Activated CD8-positive, alpha-beta memory T cell treated with anti-CD3 and anti-CD28 coated beads, Interleukin-2, amount 50 U/mL, for 48 hours (primary cell): ENCODE measurements around the gene CLEC18A.
"Not testable (repeated sequence)": the region's sequence is repeated elsewhere in the genome, so short reads cannot be mapped to it uniquely, and the experiment has no call there.

ENCODE experiments used
- DNase-seq: peaks from one replicate; pipeline ENCODE4 v3.0.0-alpha.2; 2020

The CLEC18A gene

DNA sequence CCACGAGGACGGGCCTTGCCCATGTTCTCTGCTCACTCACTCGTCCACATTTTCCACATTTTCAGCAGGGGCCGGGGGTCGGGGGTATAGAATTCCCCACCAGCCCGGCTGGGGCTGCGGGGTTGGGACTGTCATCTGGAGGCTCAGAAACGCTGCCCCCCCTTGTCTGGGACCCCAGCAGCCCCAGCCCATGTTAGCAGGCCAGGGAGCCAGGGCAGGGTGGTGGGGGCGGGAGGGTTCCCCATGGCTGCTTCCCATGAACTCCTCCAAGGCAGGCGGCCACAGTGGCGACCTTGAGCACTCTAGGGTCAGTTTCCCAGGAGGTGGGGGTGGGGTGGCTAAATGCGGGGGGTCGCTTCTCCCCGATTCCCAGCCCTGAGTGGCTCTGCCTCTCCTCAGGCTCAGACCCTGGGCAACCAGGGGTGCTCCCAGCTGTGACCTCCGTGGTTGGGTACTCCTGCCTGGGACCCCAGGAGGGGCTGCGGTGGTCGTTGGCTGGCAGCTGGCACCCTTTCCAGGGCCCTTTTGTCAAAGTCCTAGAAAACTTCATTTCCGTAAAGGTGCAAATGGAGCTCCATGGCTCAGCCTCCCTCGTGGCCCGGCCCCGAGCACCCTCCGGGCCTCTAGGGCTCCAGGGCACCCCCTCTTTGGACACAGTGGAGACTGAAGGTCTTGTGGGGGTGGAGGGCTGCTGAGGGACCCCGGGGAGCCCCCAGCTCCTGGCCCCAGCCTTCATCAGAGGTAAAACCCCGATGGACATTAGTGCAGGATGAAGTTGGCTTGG lies 1.6 kb downstream of the CLEC18A start:
- DNase-seq = not testable (repeated sequence)

DNA sequence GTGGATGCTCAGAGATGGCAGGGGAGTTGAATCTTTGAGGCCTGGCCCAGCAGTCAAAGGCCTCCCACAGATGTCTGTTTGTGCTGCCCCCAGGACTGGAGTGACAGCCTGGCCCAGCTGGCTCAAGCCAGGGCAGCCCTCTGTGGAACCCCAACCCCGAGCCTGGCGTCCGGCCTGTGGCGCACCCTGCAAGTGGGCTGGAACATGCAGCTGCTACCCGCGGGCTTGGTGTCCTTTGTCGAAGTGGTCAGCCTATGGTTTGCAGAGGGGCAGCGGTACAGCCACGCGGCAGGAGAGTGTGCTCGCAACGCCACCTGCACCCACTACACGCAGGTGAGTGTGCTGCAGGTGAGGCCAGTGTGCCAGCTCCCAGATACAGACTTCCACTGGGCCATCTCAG lies 3.1 kb downstream of the CLEC18A start:
- not testable (repeated sequence) for DNase-seq

DNA sequence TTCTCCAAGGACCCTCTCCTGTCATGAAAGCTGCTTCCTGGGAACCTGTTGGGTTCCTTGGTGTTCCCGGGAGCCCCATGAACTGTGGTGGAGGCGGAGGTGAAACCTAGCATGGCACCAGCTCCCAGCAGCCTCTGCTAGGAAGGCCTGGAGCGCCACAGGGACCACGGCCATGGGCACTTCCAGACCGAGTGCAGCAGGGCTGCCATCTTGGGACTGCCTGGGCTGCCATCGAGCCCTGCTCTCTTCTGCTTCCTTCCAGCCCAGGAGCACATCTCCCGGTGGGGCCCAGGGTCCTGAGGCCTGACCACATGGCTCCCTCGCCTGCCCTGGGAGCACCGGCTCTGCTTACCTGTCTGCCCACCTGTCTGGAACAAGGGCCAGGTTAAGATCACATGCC lies 12.2 kb downstream of the CLEC18A start:
- DNase-seq = not testable (repeated sequence)

DNA sequence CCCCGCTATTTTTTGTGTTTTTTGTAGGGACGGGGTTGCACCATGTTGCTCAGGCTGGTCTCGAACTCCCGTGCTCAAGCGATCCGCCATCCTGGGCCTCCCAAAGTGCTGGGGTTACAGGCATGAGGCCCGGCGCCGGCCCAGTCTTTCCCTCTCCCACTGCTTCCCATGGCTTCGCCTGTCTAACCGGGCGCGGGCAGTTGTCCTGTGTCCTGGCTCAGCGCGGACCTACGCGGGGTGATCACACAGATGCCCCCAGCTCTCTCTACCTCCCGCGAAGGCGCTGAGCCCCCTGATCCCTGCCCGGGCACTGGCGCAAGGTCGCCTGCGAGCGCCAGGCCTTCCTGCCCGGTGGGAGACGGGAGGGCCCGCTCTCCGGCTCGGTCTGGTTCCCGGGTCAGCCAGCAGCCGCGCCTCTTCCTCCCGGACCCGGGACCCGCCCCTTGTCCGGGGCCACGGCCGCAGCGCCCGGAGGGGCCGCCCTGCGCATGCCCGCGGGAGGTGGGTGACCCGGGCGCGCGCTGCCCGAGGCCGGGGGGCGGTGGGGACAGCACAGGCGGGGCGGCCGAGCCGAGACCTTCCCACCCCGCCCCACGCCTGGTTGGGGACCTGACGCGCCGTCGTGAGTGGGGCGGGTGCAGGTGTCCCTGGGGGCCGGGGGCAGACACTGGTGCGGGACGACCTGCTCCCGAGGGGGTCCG lies 14.0 kb downstream of the CLEC18A start:
- DNase-seq = not testable (repeated sequence)

DNA sequence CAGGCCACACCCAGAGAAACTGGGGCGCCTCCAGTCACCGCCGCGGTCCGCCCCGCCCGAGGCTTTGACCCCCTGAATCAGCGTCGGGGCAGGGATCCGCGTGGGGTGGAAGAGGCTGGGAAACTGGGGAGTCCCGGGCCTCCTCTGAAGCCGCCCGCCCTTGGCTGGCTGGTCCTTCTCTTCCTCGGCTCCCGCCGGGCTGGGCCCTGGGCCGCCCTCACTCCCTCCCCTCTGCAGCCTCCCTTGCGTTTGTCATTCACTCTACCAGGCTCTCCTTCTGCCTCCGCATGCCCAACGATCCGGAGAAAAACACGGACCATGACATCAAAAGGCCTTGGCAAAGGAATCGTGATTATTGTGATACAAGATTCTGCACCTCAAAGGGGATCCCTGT lies 14.5 kb downstream of the CLEC18A start:
- not testable (repeated sequence) for DNase-seq

DNA sequence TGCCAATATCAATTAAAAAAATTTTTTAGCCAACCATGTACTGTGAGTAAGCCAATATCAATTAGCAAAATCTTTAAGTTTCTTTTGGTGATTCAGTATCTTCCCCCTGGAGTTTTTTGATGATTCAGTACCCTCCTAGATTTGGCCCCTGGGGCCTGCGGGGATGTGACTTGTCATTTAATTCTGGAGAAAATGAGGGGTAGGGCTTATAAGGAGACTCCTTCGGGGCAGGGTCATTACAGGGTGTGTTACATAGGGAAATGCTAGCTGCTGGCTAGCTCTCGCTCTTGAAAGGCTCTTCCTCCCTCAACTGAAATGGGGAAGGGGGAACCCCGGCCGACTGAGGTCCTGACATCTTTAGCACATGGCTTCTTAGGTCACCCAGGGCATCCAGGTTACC lies 16.6 kb downstream of the CLEC18A start:
- DNase-seq = not testable (repeated sequence)

DNA sequence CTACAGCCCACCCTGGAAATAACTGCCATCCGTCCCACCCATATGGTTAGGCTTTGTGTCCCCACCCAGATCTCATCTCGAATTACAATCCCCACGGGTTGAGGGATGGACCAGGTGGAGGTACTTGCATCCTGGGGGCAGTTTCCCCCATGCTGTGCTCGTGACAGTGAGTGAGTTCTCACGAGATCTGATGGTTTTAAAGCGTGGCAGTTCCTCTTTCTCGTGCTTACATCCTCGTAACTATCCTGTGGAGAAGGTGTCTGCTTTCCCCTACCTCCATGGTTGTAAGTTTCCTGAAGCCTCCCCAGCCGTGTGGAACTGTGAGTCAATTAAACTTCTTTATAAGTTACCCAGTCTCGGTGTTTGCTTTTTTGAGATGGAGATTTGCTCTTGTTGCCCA lies 17.0 kb downstream of the CLEC18A start:
- not testable (repeated sequence) for DNase-seq

DNA sequence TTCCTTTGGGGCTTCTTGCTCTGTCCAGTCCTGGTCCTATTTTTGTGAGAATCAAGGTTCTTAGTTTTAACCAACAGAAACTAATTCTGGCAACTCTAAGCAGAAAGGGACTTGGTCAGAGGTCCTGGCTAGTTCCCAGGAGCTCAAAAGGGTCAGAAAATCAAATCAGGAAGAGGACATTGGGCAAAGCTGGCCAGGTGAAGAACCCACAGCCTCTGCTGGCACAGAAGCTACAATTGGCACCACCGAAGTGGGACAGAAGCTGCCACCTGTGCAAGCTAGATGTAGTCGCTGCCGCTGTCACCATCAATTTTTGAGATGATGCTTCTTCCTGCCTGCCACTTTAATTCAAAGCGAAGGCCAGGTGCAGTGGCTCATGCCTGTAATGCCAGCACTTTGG lies 18.5 kb downstream of the CLEC18A start:
- not testable (repeated sequence) for DNase-seq

DNA sequence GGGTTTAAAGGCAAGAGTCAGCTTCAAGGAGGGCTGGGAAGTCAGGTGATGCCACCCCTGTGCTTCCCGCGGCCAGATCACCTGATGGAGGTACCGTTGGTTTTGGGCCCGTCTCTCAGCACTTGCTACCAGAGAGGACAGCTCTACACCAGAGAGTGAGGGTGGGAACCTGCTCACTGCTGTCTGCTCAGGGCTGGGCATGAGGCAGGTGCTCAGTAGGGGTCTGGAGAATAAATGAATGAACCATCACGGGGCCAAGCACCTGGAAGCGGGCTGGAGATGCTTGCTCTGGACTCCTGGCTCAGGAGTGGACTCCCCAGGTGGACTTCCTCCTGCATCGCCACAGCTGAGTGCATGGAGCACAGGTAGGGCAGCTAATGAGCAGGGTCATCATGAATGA lies 21.0 kb downstream of the CLEC18A start:
- not testable (repeated sequence) for DNase-seq

DNA sequence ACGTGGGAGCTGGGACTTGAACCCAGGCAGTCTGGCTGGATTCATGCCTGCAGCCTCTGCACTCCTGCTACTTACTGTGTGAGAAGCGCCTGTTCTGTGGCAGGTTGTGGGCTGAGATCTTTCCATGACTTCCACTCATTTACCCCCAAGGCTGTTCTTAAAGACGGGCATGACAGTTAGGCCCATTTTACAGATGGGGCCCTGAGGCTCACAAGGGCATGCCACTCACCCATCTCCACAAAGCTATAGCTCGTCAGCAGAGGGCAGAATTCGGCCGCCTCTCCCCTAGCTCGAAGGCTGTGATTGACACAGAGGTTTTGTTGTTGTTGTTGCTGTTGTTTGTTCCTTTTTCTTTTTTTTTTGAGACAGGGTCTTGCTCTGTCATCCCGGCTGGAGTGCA lies 21.8 kb downstream of the CLEC18A start:
- DNase-seq = not testable (repeated sequence)

DNA sequence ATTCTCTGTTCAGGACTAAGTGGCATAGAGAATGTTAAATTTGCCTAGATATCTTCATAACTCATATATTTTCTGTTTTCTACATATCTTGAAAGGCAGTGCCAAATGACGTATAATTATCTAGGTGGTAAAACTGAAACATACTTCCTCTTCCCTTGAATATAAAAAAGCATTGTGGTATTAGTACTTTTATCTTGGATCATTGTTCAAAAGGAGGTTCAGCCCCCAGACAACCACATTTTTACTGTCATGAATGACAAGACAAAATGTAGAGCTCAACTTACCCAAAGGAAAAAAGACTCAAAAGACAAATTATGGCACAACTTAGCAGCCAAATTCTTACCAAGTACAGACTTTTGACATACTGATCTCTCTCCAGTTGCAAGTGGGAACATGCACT lies 34.1 kb downstream of the CLEC18A start:
- DNase-seq = not testable (repeated sequence)

DNA sequence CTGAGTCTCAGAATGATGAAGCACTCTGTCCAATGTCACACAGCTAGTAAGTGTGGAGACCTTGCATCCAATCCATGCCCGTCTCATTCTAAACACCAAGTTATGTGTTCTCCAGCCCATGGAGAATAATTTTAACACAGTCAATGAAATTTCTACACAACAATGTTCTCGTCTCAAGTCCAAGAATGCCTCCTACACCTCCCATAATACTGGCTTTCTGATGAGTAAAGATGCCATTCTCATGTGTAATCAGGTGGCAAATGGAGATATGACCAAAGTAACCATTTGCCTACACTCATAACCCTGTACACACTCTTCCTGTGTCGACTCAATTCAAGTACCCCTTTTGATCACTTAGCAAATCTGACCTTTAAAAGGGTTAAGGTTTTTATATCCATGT lies 46.8 kb downstream of the CLEC18A start:
- DNase-seq = not testable (repeated sequence)

DNA sequence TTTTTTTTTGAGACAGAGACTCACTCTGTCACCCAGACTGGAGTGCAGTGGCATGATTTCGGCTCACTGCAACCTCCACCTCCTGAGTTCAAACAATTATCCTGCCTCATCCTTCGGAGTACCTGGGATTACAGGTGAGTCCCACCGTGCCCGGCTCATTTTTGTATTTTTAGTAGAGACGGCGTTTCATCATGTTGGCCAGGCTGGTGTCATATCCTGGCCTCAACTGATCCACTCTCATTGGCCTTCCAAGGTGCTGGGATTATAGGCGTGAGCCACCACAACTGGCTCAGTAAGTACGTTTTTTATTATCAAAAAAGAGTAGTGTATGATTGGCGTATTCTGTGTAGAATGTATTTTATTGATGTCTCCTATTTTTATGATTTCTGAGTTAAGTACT lies 48.7 kb downstream of the CLEC18A start:
- DNase-seq = not testable (repeated sequence)

DNA sequence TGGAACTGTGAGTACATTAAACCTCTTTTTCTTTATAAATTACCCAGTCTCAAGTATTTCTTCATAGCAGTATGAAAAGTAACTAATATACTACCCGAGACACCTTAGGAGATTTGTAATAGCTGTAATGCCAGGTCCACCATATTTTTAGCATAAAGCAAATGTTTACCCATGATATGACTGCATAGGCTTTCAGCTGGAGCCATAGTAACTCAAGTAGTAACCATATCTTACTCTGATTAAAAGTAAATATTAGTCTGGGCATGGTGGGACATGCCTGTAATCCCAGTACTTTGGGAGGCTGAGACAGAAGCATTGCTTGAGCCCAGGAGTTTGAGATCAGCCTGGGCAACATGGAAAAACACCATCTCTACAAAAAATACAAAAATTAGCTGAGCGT lies 52.4 kb downstream of the CLEC18A start:
- DNase-seq = not testable (repeated sequence)

DNA sequence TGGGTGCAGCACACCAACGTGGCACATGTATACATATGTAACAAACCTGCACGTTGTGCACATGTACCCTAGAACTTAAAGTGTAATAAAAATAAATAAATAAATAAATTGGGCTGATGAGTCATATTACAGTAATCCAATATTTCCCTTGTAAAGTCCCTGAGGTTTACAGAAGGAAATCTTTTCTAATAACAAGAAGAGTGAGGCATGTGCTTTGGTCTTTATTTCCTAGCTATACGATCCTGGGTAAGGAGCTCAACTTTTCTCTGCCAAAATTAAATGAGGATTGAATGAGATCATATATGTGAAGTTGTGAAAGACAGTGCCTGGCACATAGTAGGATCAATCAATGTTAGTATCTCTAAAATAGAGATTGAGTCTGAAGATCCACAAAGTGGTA lies 57.5 kb downstream of the CLEC18A start:
- not testable (repeated sequence) for DNase-seq

DNA sequence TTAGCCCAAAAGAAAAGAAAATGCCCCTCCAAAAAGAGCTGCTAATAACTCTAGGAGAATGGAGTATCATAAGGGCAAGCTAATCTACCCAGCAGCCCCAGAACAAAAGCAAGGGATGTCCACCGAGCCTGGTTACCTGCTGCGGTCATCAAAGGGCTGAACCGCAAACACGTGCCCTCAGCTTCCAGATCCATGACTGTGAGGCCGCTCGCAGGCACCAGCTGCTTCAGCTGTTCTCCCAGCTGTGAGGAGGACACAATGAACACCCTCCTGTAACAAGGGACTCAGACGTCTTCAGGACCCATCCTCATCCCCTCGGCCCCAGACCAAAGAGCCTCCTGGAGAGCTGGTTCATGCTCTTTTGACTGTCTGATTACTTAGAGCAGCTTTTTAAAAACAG lies 59.5 kb downstream of the CLEC18A start:
- not testable (repeated sequence) for DNase-seq

DNA sequence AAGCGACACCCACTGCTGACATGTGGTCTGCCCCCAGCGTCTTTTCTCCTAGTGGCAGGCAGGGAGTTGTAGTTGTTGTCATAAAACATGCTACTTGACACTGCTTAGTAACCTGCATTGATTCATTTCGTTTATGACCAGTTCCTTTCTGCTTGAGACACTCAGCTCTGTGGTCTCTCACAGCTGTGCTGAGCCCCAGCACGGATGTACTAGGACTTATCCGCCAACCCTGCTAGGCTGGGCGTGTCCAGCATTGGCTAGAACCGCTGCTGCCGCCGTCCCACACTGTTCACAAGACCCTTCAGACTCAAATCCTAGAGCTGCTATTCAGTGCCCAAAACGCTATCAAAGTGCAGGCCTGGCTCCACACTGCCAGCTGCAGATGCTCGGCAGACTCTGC lies 60.0 kb downstream of the CLEC18A start:
- DNase-seq = not testable (repeated sequence)

DNA sequence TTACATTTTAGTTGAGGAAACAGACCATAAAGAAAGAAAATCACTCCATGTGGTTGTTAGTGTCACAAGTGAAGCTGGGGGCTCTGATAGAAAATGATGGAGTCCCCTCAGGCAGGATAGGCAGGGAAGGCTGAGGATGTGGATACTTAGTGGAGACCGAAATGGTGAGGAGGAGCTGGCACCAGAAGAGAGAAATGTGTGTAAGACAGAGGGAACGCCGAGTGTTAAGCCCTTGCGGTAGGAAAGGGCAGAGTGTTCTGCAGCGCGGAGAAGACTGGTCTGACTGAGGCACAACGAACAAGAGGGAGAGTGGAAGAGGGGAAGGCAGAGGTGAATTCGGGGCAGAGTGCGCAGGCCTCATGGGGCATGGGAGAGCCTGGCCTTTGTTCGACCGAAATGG lies 61.2 kb downstream of the CLEC18A start:
- not testable (repeated sequence) for DNase-seq

DNA sequence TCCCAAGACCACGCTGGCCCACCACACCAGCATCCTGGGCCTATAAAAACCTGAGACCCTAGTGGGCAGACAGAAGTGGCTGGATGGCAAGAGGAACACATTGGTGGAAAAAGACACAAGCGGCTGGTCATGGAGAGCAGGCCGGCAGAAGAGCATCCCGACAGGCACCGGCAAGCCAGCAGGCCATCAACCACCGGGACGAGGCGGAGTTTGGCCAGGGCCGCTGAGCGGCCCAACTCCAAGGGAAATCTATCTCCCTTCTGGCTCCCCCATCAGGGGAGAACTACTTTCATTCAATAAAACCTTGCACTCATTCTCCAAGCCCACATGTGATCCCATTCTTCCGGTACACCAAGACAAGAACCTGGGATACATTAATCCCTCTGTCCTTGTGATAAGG lies 61.8 kb downstream of the CLEC18A start:
- DNase-seq = not testable (repeated sequence)
